Uterus (tissue), 4 donors: ENCODE results near the gene KIF11. TPM values are rescaled to one million over a fixed set of nuclear protein-coding genes. Genes with fewer than 3 reads are reported as not detected.

Experiments
- DNase-seq, 2 donors: peaks; one replicate each; pipeline ENCODE4 v3.0.0-alpha.2; 2019 to 2020
- H3K27ac ChIP-seq, 2 donors: fragments of 200-600 bp; sonication (generic); 1 replicate in 1 of 2; 2 replicates in 1 of 2; pipeline ENCODE4 v1.5.1; 2016 to 2018
- H3K27me3 ChIP-seq, 2 donors: fragments of 200-600 bp; sonication (generic); one replicate each; pipeline ENCODE4 v1.5.1; 2018 to 2019; ENCODE audit warnings: control low read depth in 1 of 2
- H3K36me3 ChIP-seq, 2 donors: fragments of 200-600 bp; sonication (generic); one replicate each; pipeline ENCODE4 v1.5.1; 2019; ENCODE audit warnings: control low read depth in 1 of 2
- H3K4me1 ChIP-seq, 2 donors: fragments of 200-600 bp; sonication (generic); one replicate each; pipeline ENCODE4 v1.5.1; 2018 to 2019; ENCODE audit warnings: control low read depth in 1 of 2
- H3K4me3 ChIP-seq, 2 donors: fragments of 200-600 bp; sonication (generic); 1 replicate in 1 of 2; 2 replicates in 1 of 2; pipeline ENCODE4 v1.5.1; 2018 to 2019; ENCODE audit warnings: mild to moderate bottlenecking in 1 of 2
- H3K9me3 ChIP-seq, 2 donors: fragments of 200-600 bp; sonication (generic); one replicate each; pipeline ENCODE4 v1.5.1; 2019; ENCODE audit warnings: control low read depth in 1 of 2
- POLR2A ChIP-seq, 2 donors: fragments of 450-650 bp; IDR thresholded peaks; one replicate each; pipeline ENCODE4 v1.6.1; 2016; ENCODE audit warnings: antibody characterized with exemption in 2 of 2, mild to moderate bottlenecking in 1 of 2, moderate library complexity in 1 of 2
- intact Hi-C: fragments of 100-400 bp; cut with DNase I; formaldehyde crosslinking; loops from one replicate; pipeline ENCODE4 v1.15.1; 2023; ENCODE audit warnings: low total_unique reads
- total RNA-seq, 4 donors: library from RNA; depleted of rRNA in 3 of 4; stranded (reverse); fragments of >200 nt in 3 of 4; gene quantifications; one replicate each; pipeline versions ENCODE4 v1.1.0 to v1.2.4, GENCODE V29; 2014 to 2023
- TF ChIP-seq, protein P1 (sequence below), 4 experiments: fragments of 200-600 bp in 2 of 4; fragments of 450-650 bp in 2 of 4; sonication (generic) in 2 of 4; IDR thresholded peaks; one replicate each; pipeline ENCODE4 v1.5.1; 2016 to 2019; ENCODE audit warnings: antibody characterized with exemption in 4 of 4, mild to moderate bottlenecking in 2 of 4, moderate library complexity in 1 of 4
- donor health status: DM: yes; HTN: yes; CAD: no.

KIF11 gene
- total RNA-seq, 4 donors from 2014 or later = 1.0 to 31.0 TPM; not detected in 2

DNA sequence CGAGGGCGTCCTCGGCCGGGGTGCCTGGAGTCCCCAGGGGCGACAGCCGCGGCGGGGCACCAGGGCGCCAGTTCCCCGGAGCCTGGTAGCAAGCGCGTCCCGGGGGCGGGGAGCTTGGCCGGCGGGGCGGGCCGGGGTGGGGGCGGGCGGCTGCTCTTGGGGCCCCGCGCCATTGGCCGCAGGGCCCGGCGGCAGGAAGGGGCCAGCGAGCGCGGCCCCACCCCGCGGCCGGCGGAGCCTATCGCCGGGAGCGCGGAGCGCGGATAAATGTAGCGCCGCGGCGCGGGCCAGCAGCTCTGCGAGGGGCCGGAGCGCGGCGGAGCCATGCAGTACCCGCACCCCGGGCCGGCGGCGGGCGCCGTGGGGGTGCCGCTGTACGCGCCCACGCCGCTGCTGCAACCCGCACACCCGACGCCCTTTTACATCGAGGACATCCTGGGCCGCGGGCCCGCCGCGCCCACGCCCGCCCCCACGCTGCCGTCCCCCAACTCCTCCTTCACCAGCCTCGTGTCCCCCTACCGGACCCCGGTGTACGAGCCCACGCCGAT is 96.8 kb downstream of the KIF11 start, which contains the start of gene HHEX:
Gene HHEX (plus strand): TSS at position 293 of the 548 bp plus-strand sequence. CDS start 32 bp downstream, at position 325.
- TF ChIP-seq, protein P1, sequence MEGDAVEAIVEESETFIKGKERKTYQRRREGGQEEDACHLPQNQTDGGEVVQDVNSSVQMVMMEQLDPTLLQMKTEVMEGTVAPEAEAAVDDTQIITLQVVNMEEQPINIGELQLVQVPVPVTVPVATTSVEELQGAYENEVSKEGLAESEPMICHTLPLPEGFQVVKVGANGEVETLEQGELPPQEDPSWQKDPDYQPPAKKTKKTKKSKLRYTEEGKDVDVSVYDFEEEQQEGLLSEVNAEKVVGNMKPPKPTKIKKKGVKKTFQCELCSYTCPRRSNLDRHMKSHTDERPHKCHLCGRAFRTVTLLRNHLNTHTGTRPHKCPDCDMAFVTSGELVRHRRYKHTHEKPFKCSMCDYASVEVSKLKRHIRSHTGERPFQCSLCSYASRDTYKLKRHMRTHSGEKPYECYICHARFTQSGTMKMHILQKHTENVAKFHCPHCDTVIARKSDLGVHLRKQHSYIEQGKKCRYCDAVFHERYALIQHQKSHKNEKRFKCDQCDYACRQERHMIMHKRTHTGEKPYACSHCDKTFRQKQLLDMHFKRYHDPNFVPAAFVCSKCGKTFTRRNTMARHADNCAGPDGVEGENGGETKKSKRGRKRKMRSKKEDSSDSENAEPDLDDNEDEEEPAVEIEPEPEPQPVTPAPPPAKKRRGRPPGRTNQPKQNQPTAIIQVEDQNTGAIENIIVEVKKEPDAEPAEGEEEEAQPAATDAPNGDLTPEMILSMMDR (IDR thresholded peaks at IDR 0.05) = no peak
- TF ChIP-seq POLR2A (IDR thresholded peaks at IDR 0.05) = peak; percentile 41 to 45
- Histone ChIP-seq H3K27me3 (peaks cover 0 to 24% of the 10 kb centered on the region in 2 donors), H3K27ac (peak within 1 kb of the TSS; percentile 65 to 85), H3K4me3 (peak within 1 kb of the TSS; percentile 34 to 44), H3K36me3 (no peaks in the 10 kb centered on the region), H3K9me3 (no peaks in the 10 kb centered on the region), H3K4me1 (peaks cover 0 to 5% of the 10 kb centered on the region in 2 donors)
- peak in 1 of 2 donors; percentile 22 for DNase-seq
- intact Hi-C loops = no loop called here

DNA sequence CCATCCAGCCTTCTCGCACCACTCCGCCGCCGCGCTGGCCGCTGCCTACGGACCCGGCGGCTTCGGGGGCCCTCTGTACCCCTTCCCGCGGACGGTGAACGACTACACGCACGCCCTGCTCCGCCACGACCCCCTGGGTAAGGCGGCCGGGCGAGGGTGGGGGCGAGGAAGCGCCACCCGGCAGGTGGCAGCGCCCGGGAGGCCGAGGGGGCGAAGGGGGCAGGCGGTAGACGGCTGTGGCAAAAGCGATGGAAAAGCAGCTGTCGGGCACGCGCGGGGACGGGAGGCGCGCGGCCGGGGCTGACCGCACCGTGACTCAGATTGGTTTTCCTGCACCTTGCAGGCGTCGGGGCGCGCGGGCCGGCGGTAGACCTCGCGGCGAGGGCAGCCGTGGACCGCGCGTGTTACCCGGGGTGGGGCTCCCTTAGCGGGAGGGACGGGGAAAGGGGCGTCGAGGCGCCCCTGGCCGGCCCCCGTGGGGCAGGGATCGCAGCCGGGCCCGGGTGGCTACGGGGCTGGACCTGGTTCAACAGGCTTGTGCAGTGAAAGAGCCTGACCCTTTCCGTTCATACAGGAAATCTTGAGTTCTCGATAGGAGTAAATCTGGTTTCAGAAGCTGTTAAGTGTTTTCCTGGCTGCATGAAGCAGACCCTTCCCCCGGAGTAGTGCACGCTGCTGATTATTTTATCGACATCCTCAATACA is 97.4 kb downstream of the KIF11 start:
- TF ChIP-seq POLR2A (IDR thresholded peaks at IDR 0.05) = no peak
- TF ChIP-seq, protein P1 (IDR thresholded peaks at IDR 0.05) = no peak
- Histone ChIP-seq H3K9me3 (no peaks in the 10 kb centered on the region), H3K4me3 (peak overlapping the region; percentile 17 to 44), H3K27me3 (peaks cover 0 to 27% of the 10 kb centered on the region in 2 donors), H3K27ac (peak overlapping the region; percentile 65 to 85), H3K36me3 (no peaks in the 10 kb centered on the region), H3K4me1 (peaks cover 0 to 5% of the 10 kb centered on the region in 2 donors)
- intact Hi-C loops = no loop called here
- peak in 1 of 2 donors; percentile 50 for DNase-seq

DNA sequence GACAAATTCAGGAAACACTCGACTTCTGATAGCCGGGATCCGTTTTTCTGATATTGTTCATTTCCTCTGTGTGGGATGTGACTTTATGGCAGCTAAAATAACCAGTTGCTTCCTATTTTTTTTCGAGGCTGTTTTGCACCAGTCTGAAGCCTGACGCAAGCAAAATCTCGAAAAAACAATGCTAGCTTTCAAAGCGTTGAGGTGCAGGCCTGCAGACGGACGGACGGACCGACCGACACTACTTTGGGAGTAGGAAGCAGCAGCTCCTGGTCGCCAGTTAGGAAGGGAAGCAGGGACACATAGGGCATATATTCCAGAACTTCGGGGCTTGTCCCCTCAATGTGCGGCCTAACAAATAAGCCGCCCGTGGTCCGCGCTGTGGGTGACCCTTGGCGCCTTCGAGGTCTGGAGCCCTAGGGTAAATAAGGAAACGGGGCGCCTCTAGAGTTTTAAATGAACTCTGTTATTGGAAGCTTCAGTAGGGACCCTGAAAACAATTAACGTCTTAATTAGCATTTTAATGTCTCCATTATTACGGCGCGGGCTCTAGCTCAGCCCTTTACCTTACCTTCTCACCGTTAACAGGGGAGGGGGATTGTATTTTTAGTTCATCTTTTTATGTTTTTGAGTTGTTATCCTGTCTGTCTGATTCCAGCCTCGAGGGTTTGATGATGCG is 98.1 kb downstream of the KIF11 start:
- DNase-seq = no peak
- Histone ChIP-seq H3K4me1 (peaks cover 0 to 5% of the 10 kb centered on the region in 2 donors), H3K27ac (peak overlapping the region; percentile 69 to 85), H3K4me3 (peak overlapping the region in 1 of 2 donors; percentile 44), H3K36me3 (no peaks in the 10 kb centered on the region), H3K27me3 (peaks cover 0 to 27% of the 10 kb centered on the region in 2 donors), H3K9me3 (no peaks in the 10 kb centered on the region)
- TF ChIP-seq, protein P1 (IDR thresholded peaks at IDR 0.05) = no peak
- TF ChIP-seq POLR2A (IDR thresholded peaks at IDR 0.05) = no peak
- intact Hi-C loops = no loop called here

DNA sequence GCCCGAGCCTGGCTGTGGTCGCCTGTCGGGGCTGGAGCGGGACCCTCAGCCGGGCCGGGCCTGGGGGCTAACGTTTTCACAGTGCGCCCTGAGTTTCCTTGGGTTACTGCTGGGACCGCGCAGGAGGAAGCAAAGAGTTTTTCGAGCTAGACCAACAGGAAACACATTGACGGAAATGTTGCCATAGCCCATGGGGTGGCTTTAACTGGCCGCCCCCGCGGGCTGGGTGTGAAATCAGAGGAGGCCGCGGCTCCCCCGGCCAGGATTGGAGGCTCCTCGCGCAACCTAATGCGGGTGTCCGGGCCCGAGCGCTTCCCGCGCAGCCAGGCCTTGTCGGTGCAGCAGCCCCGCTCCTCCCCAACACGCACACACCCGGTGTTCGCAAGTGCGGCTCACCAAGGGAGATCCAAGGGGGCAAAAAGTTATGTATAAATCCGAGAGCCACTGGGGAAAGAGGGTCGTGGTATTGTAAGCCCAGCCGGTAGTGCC is 98.7 kb downstream of the KIF11 start:
- Histone ChIP-seq H3K27me3 (peaks cover 0 to 27% of the 10 kb centered on the region in 2 donors), H3K36me3 (no peaks in the 10 kb centered on the region), H3K4me1 (peaks cover 0 to 5% of the 10 kb centered on the region in 2 donors), H3K9me3 (no peaks in the 10 kb centered on the region), H3K27ac (peak overlapping the region; percentile 64 to 69), H3K4me3 (no peak overlapping the region)
- intact Hi-C loops = no loop called here
- TF ChIP-seq, protein P1 (IDR thresholded peaks at IDR 0.05) = no peak
- no peak for TF ChIP-seq POLR2A (IDR thresholded peaks at IDR 0.05)
- peak in 1 of 2 donors; percentile 46 for DNase-seq
